Activated CD8-positive, alpha-beta T cell treated with anti-CD3 and anti-CD28 coated beads for 36 hours (primary cell): ENCODE measurements around the gene ULK2. TPM values are rescaled to one million over a fixed set of nuclear protein-coding genes. Genes with fewer than 3 reads are reported as not detected.
A peak's percentile ranks its signal among the peaks of the same experiment; 100 is the strongest.

Experiments used
- ATAC-seq: fragments of 200-7000 bp; cut with Tn5 transposase; one replicate; pipeline ENCODE4 v1.10.0; 2021; ENCODE audit warnings: mild to moderate bottlenecking, moderate library complexity
- CTCF ChIA-PET: fragments of 350-600 bp; sonication (Branson Sonifier 250); formaldehyde crosslinking; loops from one replicate; lab custom pipeline; 2021; ENCODE audit warnings: antibody characterized with exemption; lab: Charles Lee
- POLR2A ChIA-PET: fragments of 350-600 bp; sonication (Branson Sonifier 250); formaldehyde crosslinking; loops from one replicate; lab custom pipeline; 2021; ENCODE audit warnings: antibody characterized with exemption; lab: Charles Lee
- DNase-seq: peaks from one replicate; pipeline ENCODE4 v3.0.0-alpha.2; 2020
- H3K27ac Mint-ChIP-seq: one replicate; pipeline ENCODE4 v1.8.0; 2021; ENCODE audit warnings: mild to moderate bottlenecking, mixed read lengths
- H3K27me3 Mint-ChIP-seq: one replicate; pipeline ENCODE4 v1.8.0; 2021; ENCODE audit warnings: mixed read lengths
- H3K36me3 Mint-ChIP-seq: one replicate; pipeline ENCODE4 v1.8.0; 2021; ENCODE audit warnings: low read depth, mixed read lengths
- H3K4me1 Mint-ChIP-seq: one replicate; pipeline ENCODE4 v1.8.0; 2021; ENCODE audit warnings: low read depth, mixed read lengths
- H3K4me3 Mint-ChIP-seq: one replicate; pipeline ENCODE4 v1.8.0; 2021; ENCODE audit warnings: mild to moderate bottlenecking, moderate library complexity, mixed read lengths
- H3K9me3 Mint-ChIP-seq: one replicate; pipeline ENCODE4 v1.8.0; 2021; ENCODE audit warnings: mixed read lengths
- CTCF ChIP-seq: fragments of 200-600 bp; IDR thresholded peaks from one replicate; pipeline ENCODE4 v1.8.0; 2022; ENCODE audit warnings: antibody characterized with exemption, mild to moderate bottlenecking
- intact Hi-C: fragments of 100-400 bp; cut with micrococcal nuclease; formaldehyde crosslinking; loops from one replicate; pipeline ENCODE4 v1.10.0; 2022
- total RNA-seq, 2 experiments: library from RNA; stranded (reverse); gene quantifications; one replicate each; pipeline ENCODE4 v1.2.3, GENCODE V29; 2021

Gene ULK2
- total RNA-seq, 2 experiments from 2014 or later = 6.3 TPM

GRCh38 chr17:19781488-19782458 is 86.0 kb downstream of the ULK2 start:
- no peak overlapping the region for H3K4me3 Mint-ChIP-seq
- H3K27me3 Mint-ChIP-seq = no peaks in the 10 kb centered on the region
- intact Hi-C loops = no loop called here
- DNase-seq (no peak), ATAC-seq (no peak)
- ChIA-PET CTCF (interaction anchor here (1.2 to 2.4 kb wide), 2 partner anchors 15 to 19 kb away, joined by 4 to 11 read pairs; no protein-coding TSS in a partner anchor), POLR2A (no interaction called here)
- no peak overlapping the region for H3K27ac Mint-ChIP-seq
- no peaks in the 10 kb centered on the region for H3K4me1 Mint-ChIP-seq
- no peaks in the 10 kb centered on the region for H3K9me3 Mint-ChIP-seq
- peaks cover 16% of the 10 kb centered on the region for H3K36me3 Mint-ChIP-seq
- TF ChIP-seq CTCF = no peak

GRCh38 chr17:19780846-19781245 is 86.9 kb downstream of the ULK2 start:
- Mint-ChIP-seq H3K36me3 (peaks cover 16% of the 10 kb centered on the region), H3K9me3 (no peaks in the 10 kb centered on the region), H3K4me3 (no peak overlapping the region), H3K4me1 (no peaks in the 10 kb centered on the region), H3K27ac (no peak overlapping the region), H3K27me3 (no peaks in the 10 kb centered on the region)
- CTCF ChIA-PET = interaction anchor here (1.0 kb wide), 1 partner anchor 10 kb away, joined by 3 read pairs; no protein-coding TSS in a partner anchor
- intact Hi-C loops = no loop called here
- DNase-seq (no peak), ATAC-seq (no peak)
- POLR2A ChIA-PET = no interaction called here
- no peak for TF ChIP-seq CTCF

GRCh38 chr17:19773534-19773933 is 94.2 kb downstream of the ULK2 start:
- ChIA-PET POLR2A (no interaction called here), CTCF (interaction anchor here (1.0 kb wide), 1 partner anchor 9 kb away, joined by 3 read pairs; no protein-coding TSS in a partner anchor)
- Mint-ChIP-seq H3K27ac (no peak overlapping the region), H3K4me3 (no peak overlapping the region), H3K4me1 (peaks cover 35% of the 10 kb centered on the region), H3K27me3 (no peaks in the 10 kb centered on the region), H3K9me3 (no peaks in the 10 kb centered on the region), H3K36me3 (peaks cover 6% of the 10 kb centered on the region)
- no peak for TF ChIP-seq CTCF
- ATAC-seq (no peak), DNase-seq (no peak)
- intact Hi-C loops = no loop called here

- ATAC-seq = peak; percentile 65
- TF ChIP-seq CTCF = no peak
- no peak for DNase-seq
- Mint-ChIP-seq H3K27ac (no peak overlapping the region), H3K4me3 (no peak overlapping the region), H3K36me3 (peaks cover 2% of the 10 kb centered on the region), H3K4me1 (peaks cover 36% of the 10 kb centered on the region), H3K27me3 (no peaks in the 10 kb centered on the region), H3K9me3 (no peaks in the 10 kb centered on the region)
- ChIA-PET POLR2A (no interaction called here), CTCF (interaction anchor here (0.7 to 2.9 kb wide), 6 partner anchors 9 to 260 kb away, joined by 3 to 9 read pairs (median 4); no protein-coding TSS in a partner anchor)
- intact Hi-C loops = no loop called here
These were observed 95.6 kb downstream of the ULK2 start for GRCh38 chr17:19771971-19772630.
